Fibroblast of mammary gland (primary cell): Measurements from ENCODE around the gene PTPRD.

Experiments
- DNase-seq: peaks from one replicate; pipeline ENCODE4 v3.0.0-alpha.2; 2010; ENCODE audit warnings: low read depth
- H3K4me3 ChIP-seq: 2 replicates; pipeline ENCODE4 v1.5.1; 2011; ENCODE audit warnings: low read depth, mild to moderate bottlenecking, low read length, moderate library complexity; ENCODE audit not compliant: control insufficient read depth
- TF ChIP-seq, protein P1 (sequence below): conservative IDR thresholded peaks from 2 replicates; pipeline ENCODE4 v1.5.1; 2011; ENCODE audit warnings: low read depth, low read length, inconsistent platforms; ENCODE audit not compliant: control insufficient read depth, insufficient read depth

Gene PTPRD

GRCh38 chr9:9565700-9566099, 1047.1 kb downstream of the PTPRD start:
- no peak overlapping the region for H3K4me3 ChIP-seq
- no peak for DNase-seq
- TF ChIP-seq, protein P1, sequence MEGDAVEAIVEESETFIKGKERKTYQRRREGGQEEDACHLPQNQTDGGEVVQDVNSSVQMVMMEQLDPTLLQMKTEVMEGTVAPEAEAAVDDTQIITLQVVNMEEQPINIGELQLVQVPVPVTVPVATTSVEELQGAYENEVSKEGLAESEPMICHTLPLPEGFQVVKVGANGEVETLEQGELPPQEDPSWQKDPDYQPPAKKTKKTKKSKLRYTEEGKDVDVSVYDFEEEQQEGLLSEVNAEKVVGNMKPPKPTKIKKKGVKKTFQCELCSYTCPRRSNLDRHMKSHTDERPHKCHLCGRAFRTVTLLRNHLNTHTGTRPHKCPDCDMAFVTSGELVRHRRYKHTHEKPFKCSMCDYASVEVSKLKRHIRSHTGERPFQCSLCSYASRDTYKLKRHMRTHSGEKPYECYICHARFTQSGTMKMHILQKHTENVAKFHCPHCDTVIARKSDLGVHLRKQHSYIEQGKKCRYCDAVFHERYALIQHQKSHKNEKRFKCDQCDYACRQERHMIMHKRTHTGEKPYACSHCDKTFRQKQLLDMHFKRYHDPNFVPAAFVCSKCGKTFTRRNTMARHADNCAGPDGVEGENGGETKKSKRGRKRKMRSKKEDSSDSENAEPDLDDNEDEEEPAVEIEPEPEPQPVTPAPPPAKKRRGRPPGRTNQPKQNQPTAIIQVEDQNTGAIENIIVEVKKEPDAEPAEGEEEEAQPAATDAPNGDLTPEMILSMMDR: no peak

DNA sequence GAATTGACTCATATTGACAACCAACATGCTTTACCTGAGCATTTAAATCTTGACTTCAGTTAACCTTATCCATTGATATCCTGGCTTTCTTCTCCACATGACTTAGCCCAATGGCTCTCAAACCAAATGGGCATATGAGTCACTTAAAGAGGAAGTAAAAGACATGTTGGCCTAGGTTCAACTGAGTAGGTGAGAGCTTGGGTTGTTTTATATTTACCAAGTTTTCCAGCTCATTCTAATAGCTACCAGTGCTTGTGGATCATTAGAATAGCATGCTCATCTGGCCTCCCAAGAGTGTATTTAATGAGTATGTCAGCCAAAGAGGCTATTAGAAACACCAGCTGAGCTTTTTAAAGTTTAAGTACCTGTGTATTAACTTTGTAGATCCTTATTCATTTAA, 1049.0 kb downstream of the PTPRD start:
- no peak for DNase-seq
- TF ChIP-seq, protein P1: no peak
- H3K4me3 ChIP-seq: no peak overlapping the region

DNA sequence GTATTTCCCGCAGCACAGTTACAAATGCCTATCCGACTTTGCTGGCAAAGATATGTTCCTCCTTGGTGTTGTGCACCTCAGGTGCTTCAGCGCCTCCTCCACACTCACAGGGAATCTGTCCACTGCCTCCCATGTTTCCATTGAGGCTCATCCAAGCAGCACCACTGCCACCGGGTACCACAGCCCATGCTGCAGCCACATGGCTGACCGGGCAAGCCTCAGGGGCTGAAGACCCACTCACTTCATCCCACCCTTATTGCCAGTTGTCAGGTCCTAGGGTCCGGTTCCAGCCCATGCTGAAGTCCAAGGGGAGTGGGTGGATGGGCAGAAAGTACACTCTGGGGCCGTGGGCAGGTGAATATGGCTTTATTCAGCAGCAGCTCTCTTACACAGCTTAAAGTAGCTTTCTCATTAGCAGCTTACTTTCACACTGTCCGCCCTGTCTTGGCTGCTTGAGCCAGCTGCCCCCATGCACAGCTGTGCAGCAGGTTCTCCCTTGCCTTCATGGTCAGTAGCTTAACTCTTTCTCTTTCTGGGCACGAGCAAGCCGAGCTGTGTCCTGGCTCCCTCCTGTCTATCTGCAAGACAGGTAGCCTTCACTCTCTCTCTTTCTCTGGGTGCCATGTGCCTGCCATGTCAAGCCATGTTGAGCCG, 1052.3 kb downstream of the PTPRD start:
- DNase-seq: no peak
- no peak overlapping the region for H3K4me3 ChIP-seq
- TF ChIP-seq, protein P1: no peak

DNA sequence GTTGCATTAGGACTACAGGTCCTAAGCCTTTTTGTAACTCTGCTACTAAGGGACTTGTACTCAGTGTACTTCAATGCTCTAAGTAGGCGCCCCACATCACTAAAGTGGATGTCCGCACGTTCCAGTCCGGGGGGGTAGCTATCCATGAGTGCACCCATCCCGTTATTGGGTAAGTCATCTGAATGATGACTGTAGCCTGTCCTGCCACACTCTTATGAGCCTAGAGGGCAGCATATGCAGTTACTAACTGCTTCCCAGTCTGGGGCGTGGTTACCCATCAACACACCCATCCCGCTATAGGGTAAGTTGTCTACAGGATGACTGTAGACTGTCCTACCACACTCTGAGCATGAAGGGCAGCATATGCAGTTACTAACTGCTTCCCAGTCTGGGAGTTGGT, 1053.9 kb downstream of the PTPRD start:
- DNase-seq: no peak
- TF ChIP-seq, protein P1: no peak
- no peak overlapping the region for H3K4me3 ChIP-seq

DNA sequence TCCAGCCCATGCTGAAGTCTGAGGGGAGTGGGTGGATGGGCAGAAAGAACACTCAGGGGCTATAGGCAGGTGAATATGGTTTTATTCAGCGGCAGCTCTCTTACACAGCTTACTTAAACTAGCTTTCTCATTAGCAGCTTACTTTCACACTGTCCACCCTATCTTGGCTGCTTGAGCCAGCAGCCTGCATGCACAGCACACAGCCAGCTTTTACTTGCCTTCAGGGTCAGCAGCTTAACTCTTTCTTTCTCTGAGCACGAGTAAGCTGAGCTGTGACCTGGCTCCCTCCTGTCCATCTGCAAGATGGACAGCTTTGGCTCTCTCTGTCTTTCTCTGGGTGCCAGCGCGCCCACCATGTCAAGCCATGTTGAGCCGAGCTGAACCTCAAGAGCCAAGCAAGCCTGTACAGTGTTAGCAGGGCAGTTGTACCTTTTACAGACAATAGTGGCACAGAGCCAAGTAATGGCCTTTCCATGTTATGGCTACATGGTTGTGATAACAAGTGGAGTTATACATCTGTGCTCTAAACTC, 1054.9 kb downstream of the PTPRD start:
- H3K4me3 ChIP-seq: no peak overlapping the region
- no peak for DNase-seq
- TF ChIP-seq, protein P1: no peak

GRCh38 chr9:9556865-9557803, 1055.7 kb downstream of the PTPRD start:
- TF ChIP-seq, protein P1: no peak
- no peak overlapping the region for H3K4me3 ChIP-seq
- no peak for DNase-seq
